ENCODE results near the gene REEP6. TPM values are rescaled to one million over a fixed set of nuclear protein-coding genes. Genes with fewer than 3 reads are reported as not detected.

The REEP6 gene
- polyA plus RNA-seq, 1 experiment: 0.84 TPM

DNA sequence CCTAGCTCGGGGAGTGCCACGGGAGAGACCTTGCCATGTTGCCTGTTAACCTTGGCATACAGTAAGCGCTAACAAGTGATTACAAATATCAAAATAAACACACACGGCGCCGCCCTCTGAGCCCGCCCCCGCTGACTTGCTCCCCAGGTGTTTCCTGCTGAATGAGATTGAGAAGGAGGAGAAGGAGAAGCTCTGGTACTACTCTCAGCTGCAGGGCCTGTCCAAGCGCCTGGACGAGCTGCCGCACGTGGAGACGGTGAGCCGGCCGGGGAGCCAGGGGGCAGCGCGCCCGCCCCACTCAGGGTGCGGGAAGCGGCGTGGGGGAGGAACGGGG is 36.0 kb upstream of the REEP6 start:
- no peak overlapping the region for H3K27ac ChIP-seq (ENCODE audit: low read depth, low read length)
- TF ChIP-seq, protein P1, sequence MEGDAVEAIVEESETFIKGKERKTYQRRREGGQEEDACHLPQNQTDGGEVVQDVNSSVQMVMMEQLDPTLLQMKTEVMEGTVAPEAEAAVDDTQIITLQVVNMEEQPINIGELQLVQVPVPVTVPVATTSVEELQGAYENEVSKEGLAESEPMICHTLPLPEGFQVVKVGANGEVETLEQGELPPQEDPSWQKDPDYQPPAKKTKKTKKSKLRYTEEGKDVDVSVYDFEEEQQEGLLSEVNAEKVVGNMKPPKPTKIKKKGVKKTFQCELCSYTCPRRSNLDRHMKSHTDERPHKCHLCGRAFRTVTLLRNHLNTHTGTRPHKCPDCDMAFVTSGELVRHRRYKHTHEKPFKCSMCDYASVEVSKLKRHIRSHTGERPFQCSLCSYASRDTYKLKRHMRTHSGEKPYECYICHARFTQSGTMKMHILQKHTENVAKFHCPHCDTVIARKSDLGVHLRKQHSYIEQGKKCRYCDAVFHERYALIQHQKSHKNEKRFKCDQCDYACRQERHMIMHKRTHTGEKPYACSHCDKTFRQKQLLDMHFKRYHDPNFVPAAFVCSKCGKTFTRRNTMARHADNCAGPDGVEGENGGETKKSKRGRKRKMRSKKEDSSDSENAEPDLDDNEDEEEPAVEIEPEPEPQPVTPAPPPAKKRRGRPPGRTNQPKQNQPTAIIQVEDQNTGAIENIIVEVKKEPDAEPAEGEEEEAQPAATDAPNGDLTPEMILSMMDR (IDR thresholded peaks at IDR 0.05; ENCODE audit: low read depth, low read length): no peak
- H3K9me3 ChIP-seq (ENCODE audit: control insufficient read depth, insufficient read depth, low read length): peaks cover 10% of the 10 kb centered on the region; the same call in 1 of the 2 replicates
- DNase-seq (ENCODE audit: low read depth, low spot score): no peak
- ChIA-PET POLR2A (interaction anchor here (0.6 to 0.7 kb wide), 2 partner anchors 34 to 153 kb away, joined by 3 to 6 read pairs; no protein-coding TSS in a partner anchor), CTCF (no interaction called here)
- no peak overlapping the region for H3K4me3 ChIP-seq (ENCODE audit: low read depth, low read length)
- peaks cover 64% of the 10 kb centered on the region for H3K27me3 ChIP-seq (ENCODE audit: control insufficient read depth, insufficient read depth, low read length)

DNA sequence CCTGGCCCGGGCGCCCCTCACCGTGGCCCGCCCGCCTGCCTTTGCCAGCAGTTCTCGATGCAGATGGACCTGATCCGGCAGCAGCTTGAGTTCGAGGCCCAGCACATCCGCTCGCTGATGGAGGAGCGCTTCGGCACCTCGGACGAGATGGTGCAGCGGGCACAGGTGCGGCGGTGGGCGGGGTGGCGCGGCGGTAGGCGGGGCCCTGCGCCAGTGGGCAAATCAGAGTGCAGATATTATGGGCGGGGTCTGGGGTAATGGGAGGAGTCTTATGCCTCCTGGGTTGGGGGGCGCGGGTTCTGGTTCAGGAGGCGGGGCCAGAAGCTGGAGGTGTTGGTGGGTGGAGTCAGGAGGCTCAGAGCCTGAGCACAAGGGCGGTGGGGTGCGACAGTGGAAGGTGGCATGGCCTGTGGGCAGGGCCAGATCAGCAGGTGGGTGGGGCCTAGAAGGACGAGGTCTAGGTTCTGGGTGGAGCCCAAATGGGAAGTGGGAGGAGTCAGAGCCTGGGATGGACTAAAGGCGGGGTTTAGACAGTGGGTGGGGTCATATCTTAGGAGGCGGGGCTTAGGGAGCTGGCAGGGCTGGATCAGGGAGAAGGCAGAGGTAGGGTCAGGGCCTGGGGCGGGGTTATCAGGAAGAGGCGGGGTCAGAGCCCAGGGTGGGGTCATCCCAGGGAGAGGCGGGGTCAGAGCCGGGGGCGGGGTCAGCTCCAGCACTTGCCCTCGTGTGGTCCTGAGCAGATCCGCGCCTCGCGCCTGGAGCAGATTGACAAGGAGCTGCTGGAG is 35.5 kb upstream of the REEP6 start:
- no peak for DNase-seq (ENCODE audit: low read depth, low spot score)
- H3K9me3 ChIP-seq (ENCODE audit: control insufficient read depth, insufficient read depth, low read length): peaks cover 10% of the 10 kb centered on the region; the same call in 1 of the 2 replicates
- CTCF ChIA-PET: no interaction called here
- no peak overlapping the region for H3K27ac ChIP-seq (ENCODE audit: low read depth, low read length)
- peaks cover 59% of the 10 kb centered on the region for H3K27me3 ChIP-seq (ENCODE audit: control insufficient read depth, insufficient read depth, low read length)
- no peak overlapping the region for H3K4me3 ChIP-seq (ENCODE audit: low read depth, low read length)
- POLR2A ChIA-PET: interaction anchor here (0.7 to 0.8 kb wide), 3 partner anchors 16 to 55 kb away, joined by 3 read pairs; no protein-coding TSS in a partner anchor
- TF ChIP-seq, protein P1 (IDR thresholded peaks at IDR 0.05; ENCODE audit: low read depth, low read length): no peak

DNA sequence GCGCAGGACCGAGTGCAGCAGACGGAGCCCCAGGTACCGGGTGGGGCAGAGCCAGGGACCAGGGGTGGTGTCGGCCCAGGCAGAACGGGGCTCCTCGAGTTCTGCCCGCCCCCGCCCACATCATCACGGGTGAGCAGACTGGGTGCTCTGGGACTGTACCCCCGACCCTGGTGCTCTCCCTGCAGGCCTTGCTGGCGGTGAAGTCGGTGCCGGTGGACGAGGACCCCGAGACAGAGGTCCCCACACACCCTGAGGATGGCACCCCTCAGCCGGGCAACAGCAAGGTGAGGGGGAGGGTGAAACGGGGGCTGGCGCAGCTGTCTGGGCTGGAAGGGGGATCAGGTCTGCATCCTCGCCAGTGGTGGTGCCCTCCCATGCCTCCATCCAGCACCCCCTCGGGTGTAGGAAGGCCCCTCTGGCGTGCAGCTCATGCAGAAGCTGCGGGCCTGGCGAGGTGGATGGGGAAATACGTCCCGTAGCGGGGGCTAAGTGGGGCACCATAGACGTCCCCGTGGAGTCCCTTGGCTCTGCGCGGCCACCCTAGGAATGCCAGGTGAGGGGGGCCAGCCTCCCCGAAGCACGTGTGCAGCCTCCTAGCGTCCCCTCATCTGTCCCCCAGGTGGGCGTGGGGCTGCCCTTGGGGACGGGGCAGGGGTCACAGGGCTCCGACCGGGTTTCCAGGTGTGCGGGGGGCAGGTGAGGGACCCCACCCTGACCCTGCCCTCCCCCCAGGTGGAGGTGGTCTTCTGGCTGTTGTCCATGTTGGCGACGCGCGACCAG is 34.7 kb upstream of the REEP6 start:
- H3K9me3 ChIP-seq (ENCODE audit: control insufficient read depth, insufficient read depth, low read length): peaks cover 10% of the 10 kb centered on the region; the same call in 1 of the 2 replicates
- H3K4me3 ChIP-seq (ENCODE audit: low read depth, low read length): no peak overlapping the region
- TF ChIP-seq, protein P1 (IDR thresholded peaks at IDR 0.05; ENCODE audit: low read depth, low read length): no peak
- DNase-seq (ENCODE audit: low read depth, low spot score): no peak
- H3K27me3 ChIP-seq (ENCODE audit: control insufficient read depth, insufficient read depth, low read length): peaks cover 51% of the 10 kb centered on the region
- ChIA-PET POLR2A (interaction anchor here (0.7 to 0.8 kb wide), 2 partner anchors 15 to 55 kb away, joined by 3 read pairs; no protein-coding TSS in a partner anchor), CTCF (no interaction called here)
- no peak overlapping the region for H3K27ac ChIP-seq (ENCODE audit: low read depth, low read length)

DNA sequence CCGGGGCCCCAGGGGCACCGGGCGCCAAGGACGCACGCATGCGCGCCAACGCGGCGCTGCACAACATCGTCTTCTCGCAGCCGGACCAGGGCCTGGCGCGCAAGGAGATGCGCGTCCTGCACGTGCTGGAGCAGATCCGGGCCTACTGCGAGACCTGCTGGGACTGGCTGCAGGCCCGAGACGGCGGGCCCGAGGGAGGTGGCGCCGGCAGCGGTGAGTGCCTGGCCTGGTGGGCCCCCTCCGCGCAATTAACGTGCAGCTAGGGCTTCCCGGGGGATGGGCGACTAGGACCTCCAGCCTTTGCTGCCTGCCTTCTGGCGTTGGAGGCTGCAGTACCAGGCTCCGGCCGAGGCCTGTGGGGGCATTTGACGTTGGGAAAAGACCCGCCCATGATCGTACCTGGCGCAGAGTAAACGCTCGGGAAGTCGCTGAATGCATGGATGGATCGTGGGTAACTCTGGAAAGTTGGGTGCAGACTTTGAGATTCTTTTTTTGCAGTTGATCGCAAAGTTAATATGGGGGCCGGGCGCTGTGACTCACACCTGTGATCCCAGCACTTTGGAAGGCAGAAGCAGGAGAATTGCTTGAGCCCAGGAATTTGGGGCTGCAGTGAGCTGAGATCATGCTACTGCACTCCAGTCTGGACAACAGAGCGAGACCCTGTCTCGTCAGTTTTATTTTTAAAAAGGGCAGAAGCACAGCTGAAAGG is 33.8 kb upstream of the REEP6 start:
- H3K27ac ChIP-seq (ENCODE audit: low read depth, low read length): no peak overlapping the region
- ChIA-PET POLR2A (no interaction called here), CTCF (no interaction called here)
- H3K4me3 ChIP-seq (ENCODE audit: low read depth, low read length): no peak overlapping the region
- peaks cover 42% of the 10 kb centered on the region for H3K27me3 ChIP-seq (ENCODE audit: control insufficient read depth, insufficient read depth, low read length)
- TF ChIP-seq, protein P1 (IDR thresholded peaks at IDR 0.05; ENCODE audit: low read depth, low read length): 0 out of 2 replicates have a peak, but pooled peaks have one; percentile 9
- H3K9me3 ChIP-seq (ENCODE audit: control insufficient read depth, insufficient read depth, low read length): peaks cover 10% of the 10 kb centered on the region; the same call in 1 of the 2 replicates
- DNase-seq (ENCODE audit: low read depth, low spot score): no peak

Measured in AG04450 (cell line).